A549 (cell line): Measurements from ENCODE around the gene HAX1. TPM values are rescaled to one million over a fixed set of nuclear protein-coding genes. Genes with fewer than 3 reads are reported as not detected.

Source experiments
- ATAC-seq, 2 experiments: fragments of 200-7000 bp in 1 of 2; fragments of >200 bp in 1 of 2; cut with Nextera tagmentation in 1 of 2; cut with Tn5 transposase in 1 of 2; 3 replicates each; pipeline versions ENCODE4 v1.8.0 to v1.9.1; 2018 to 2020; ENCODE audit warnings: mild to moderate bottlenecking in 1 of 2, moderate library complexity in 1 of 2
- CTCF ChIA-PET: fragments of 300-600 bp; sonication (Branson Sonifier 250); formaldehyde crosslinking; extraction: SDS; loops from one replicate; lab custom pipeline; 2021; ENCODE audit warnings: antibody characterized with exemption, inconsistent platforms; lab: Yijun Ruan, JAX
- POLR2A ChIA-PET: fragments of 350-600 bp; formaldehyde crosslinking; extraction: SDS; loops from one replicate; lab custom pipeline; 2021; ENCODE audit warnings: antibody characterized with exemption, inconsistent platforms; lab: Yijun Ruan, JAX
- DNase-seq, 2 experiments: peaks; one replicate each; pipeline versions ENCODE4 v3.0.0 to v3.0.0-alpha.2; 2011 to 2016; ENCODE audit warnings: low read depth in 1 of 2, low spot score in 1 of 2
- FAIRE-seq: peaks from 2 replicates; lab custom pipeline; 2011; peaks lifted over from hg19 to GRCh38; lab: Jason Lieb, UNC
- H3K27ac ChIP-seq, 2 experiments: fragments of >200 bp; sonication (Bioruptor Twin); formaldehyde crosslinking; 3 replicates each; pipeline ENCODE4 v1.5.1; 2016 to 2017
- H3K4me1 ChIP-seq: fragments of >200 bp; sonication (Bioruptor Twin); formaldehyde crosslinking; 3 replicates; pipeline ENCODE4 v1.6.1; 2016
- H3K4me2 ChIP-seq: fragments of >200 bp; sonication (Bioruptor Twin); formaldehyde crosslinking; 3 replicates; pipeline ENCODE4 v1.6.1; 2016
- H3K4me3 ChIP-seq: fragments of >200 bp; sonication (Bioruptor Twin); formaldehyde crosslinking; 3 replicates; pipeline ENCODE4 v1.5.1; 2016
- H3K9me3 ChIP-seq: fragments of >200 bp; sonication (Bioruptor Twin); formaldehyde crosslinking; 3 replicates; pipeline ENCODE4 v1.6.1; 2016
- BHLHE40 ChIP-seq: IDR thresholded peaks from 2 replicates; pipeline ENCODE4 v1.6.1; 2012; ENCODE audit warnings: low read depth, low read length, inconsistent platforms
- EHMT2 ChIP-seq: fragments of 200-600 bp; sonication (generic); IDR thresholded peaks from 2 replicates; pipeline ENCODE4 v1.6.1; 2016; ENCODE audit warnings: antibody characterized with exemption, low read depth, mild to moderate bottlenecking, moderate library complexity
- EP300 ChIP-seq, 2 experiments: fragments of >200 bp; sonication (Bioruptor Twin); formaldehyde crosslinking; IDR thresholded peaks; 2 replicates in 1 of 2; 3 replicates in 1 of 2; pipeline ENCODE4 v1.6.1; 2016 to 2017
- ESRRA ChIP-seq: fragments of 150-350 bp; IDR thresholded peaks from 2 replicates; pipeline ENCODE4 v1.6.1; 2014; ENCODE audit warnings: mild to moderate bottlenecking, low read length, borderline replicate concordance
- FOSL2 ChIP-seq, 2 experiments: fragments of 450-650 bp in 1 of 2; fragments of >200 bp in 1 of 2; sonication (Bioruptor Twin) in 1 of 2; formaldehyde crosslinking; IDR thresholded peaks; 2 replicates each; pipeline versions ENCODE4 v1.5.0 to v1.6.1; 2016 to 2020; ENCODE audit warnings: mild to moderate bottlenecking in 1 of 2, moderate library complexity in 1 of 2
- HDAC2 ChIP-seq: fragments of 200-600 bp; sonication (generic); IDR thresholded peaks from 2 replicates; pipeline ENCODE4 v1.6.1; 2016
- HEYL ChIP-seq: fragments of 250-450 bp; sonication (Bioruptor Pico); IDR thresholded peaks from 2 replicates; pipeline ENCODE4 v1.8.0; 2021; ENCODE audit warnings: mild to moderate bottlenecking, moderate library complexity
- HOXA7 ChIP-seq: fragments of 250-450 bp; sonication (Bioruptor Pico); IDR thresholded peaks from 2 replicates; pipeline ENCODE4 v1.5.0; 2020; ENCODE audit warnings: mild to moderate bottlenecking, moderate library complexity
- KDM1A ChIP-seq: fragments of 200-600 bp; sonication (generic); IDR thresholded peaks from 2 replicates; pipeline ENCODE4 v1.6.1; 2016; ENCODE audit warnings: low read depth, mild to moderate bottlenecking
- KDM5A ChIP-seq: fragments of 200-600 bp; sonication (generic); IDR thresholded peaks from 2 replicates; pipeline ENCODE4 v1.6.1; 2016; ENCODE audit warnings: antibody characterized with exemption, mild to moderate bottlenecking
- MAFK ChIP-seq: fragments of 450-650 bp; IDR thresholded peaks from 2 replicates; pipeline ENCODE4 v1.6.1; 2014; ENCODE audit not compliant: partially characterized antibody
- MAZ ChIP-seq: fragments of 150-350 bp; IDR thresholded peaks from 2 replicates; pipeline ENCODE4 v1.6.1; 2014; ENCODE audit warnings: antibody characterized with exemption, low read depth, low read length, borderline replicate concordance
- POLR2A ChIP-seq: IDR thresholded peaks from 2 replicates; pipeline ENCODE4 v1.6.1; 2012; ENCODE audit warnings: mild to moderate bottlenecking, low read length
- RFX5 ChIP-seq: fragments of 450-650 bp; IDR thresholded peaks from 2 replicates; pipeline ENCODE4 v1.7.1; 2014; ENCODE audit warnings: antibody characterized with exemption, mild to moderate bottlenecking, moderate library complexity
- TP53 ChIP-seq: fragments of 250-450 bp; sonication (Bioruptor Pico); IDR thresholded peaks from 2 replicates; pipeline ENCODE4 v1.5.0; 2021; ENCODE audit warnings: mild to moderate bottlenecking, moderate library complexity
- ZFP36 ChIP-seq: fragments of 450-650 bp; IDR thresholded peaks from 2 replicates; pipeline ENCODE4 v1.6.1; 2014; ENCODE audit warnings: borderline replicate concordance; ENCODE audit not compliant: partially characterized antibody
- ZSCAN20 ChIP-seq: fragments of 250-450 bp; sonication (Bioruptor Pico); IDR thresholded peaks from 2 replicates; pipeline ENCODE4 v1.8.0; 2022; ENCODE audit warnings: mild to moderate bottlenecking, moderate library complexity
- WGBS: methylation state at CpG from one replicate; pipeline ENCODE4 v1.1.6; 2017; ENCODE audit errors: missing lambda C conversion rate; 5-methylcytosine and 5-hydroxymethylcytosine counted together
- polyA plus RNA-seq, 4 experiments: library from polyadenylated mRNA; depleted of rRNA in 3 of 4; stranded (reverse); fragments of >200 nt; fragmentation: RNase III in 1 of 4; extraction: RNeasy Plus Mini Kit Qiagen cat#74134 plus additional on column Dnase treatment in 1 of 4; gene quantifications; 2 replicates in 3 of 4; 3 replicates in 1 of 4; pipeline ENCODE4 v1.2.3, GENCODE V29; 2011 to 2017
- TF ChIP-seq, protein P1 (sequence below): fragments of 200-600 bp; sonication (generic); IDR thresholded peaks from 2 replicates; pipeline ENCODE4 v1.6.1; 2016; ENCODE audit warnings: antibody characterized with exemption, mild to moderate bottlenecking, moderate library complexity

The HAX1 gene
- polyA plus RNA-seq, 2 of the 4 experiments (the other 2 are of a cell fraction), result 78.4 to 123 TPM

DNA sequence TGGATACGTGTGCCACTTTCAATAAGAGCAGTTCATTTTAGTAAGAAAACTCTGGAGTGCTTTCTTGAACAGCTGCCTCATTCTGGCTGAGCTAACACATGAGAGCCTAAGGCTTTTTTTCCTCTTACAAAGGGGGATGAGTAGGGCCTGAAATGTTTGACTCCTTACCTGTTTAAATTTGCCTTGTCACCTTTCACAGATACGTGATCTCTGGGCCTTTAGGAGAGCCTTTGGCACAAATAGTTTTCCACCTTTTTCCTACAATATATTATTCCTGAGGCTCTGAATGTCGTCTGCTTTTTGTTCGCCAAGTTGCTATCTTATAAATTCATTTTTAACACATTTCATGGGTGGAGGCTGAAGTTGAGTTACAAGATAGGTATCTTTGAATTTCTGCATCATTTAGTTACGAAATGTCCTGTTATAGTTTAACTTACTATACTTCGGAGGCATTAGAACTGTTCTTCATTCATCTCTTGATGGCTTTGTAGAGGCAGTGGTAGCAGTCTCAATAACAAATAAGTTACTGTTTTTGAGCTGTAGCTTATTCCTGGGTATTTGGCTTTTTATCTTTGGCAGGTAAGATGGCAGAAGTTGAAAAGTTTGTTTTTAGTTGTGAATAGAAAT, 34.4 kb upstream of the HAX1 start:
- Histone ChIP-seq H3K27ac (no peak overlapping the region), H3K4me2 (no peak overlapping the region), H3K9me3 (no peaks in the 10 kb centered on the region), H3K4me1 (no peaks in the 10 kb centered on the region), H3K4me3 (no peak overlapping the region)
- FAIRE-seq, result no peak
- WGBS, result 90% methylated on average over 6 of the region's 6 CpGs
- no peak for DNase-seq
- ChIA-PET POLR2A (no interaction called here), CTCF (interaction anchor here (0.8 to 1.7 kb wide), 2 partner anchors 10 to 35 kb away, joined by 3 read pairs; no protein-coding TSS in a partner anchor)
- TF ChIP-seq RFX5, result no peak
- TF ChIP-seq HEYL, result no peak
- TF ChIP-seq EHMT2, result no peak
- TF ChIP-seq ESRRA, result no peak
- no peak for TF ChIP-seq TP53 (CRISPR knock-in tag)
- no peak for TF ChIP-seq HOXA7 (CRISPR knock-in tag)
- TF ChIP-seq HDAC2, result no peak
- TF ChIP-seq POLR2A, result no peak
- no peak for ATAC-seq

DNA sequence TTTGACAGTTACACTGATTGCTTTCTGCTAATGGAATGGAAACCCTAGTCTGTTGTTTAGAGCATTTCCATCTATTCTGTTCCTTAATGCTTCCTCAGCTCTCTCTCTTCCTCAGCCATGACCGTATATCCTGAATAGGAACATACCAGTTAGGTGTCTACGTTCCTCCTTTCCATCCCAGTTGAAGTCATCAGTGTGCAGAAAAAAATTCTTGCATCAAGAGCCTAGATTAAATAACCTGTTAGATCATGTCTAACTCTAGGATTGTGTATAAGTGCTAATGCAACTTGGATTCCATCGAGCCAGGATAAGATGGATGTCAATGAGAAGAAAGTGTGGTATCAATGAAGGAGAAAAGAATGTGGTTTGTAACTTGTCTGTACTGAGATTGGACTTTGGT, 32.9 kb upstream of the HAX1 start:
- H3K27ac ChIP-seq, result no peak overlapping the region
- no peaks in the 10 kb centered on the region for H3K9me3 ChIP-seq
- ChIA-PET POLR2A (no interaction called here), CTCF (interaction anchor here (0.5 to 1.7 kb wide), 4 partner anchors 9 to 85 kb away, joined by 3 read pairs; no protein-coding TSS in a partner anchor)
- no peak overlapping the region for H3K4me2 ChIP-seq
- H3K4me1 ChIP-seq, result no peaks in the 10 kb centered on the region
- no peak for ATAC-seq
- 96% methylated on average over 3 of the region's 3 CpGs for WGBS
- no peak for DNase-seq
- FAIRE-seq, result no peak
- H3K4me3 ChIP-seq, result no peak overlapping the region
- TF ChIP-seq EHMT2 (no peak), HOXA7 (CRISPR knock-in tag) (no peak), EP300 (IDR thresholded peaks at IDR 0.05) (no peak), BHLHE40 (no peak), ZSCAN20 (CRISPR knock-in tag) (no peak), ESRRA (no peak), ZFP36 (no peak), FOSL2 (IDR thresholded peaks at IDR 0.05) (no peak), FOSL2 (CRISPR knock-in tag; IDR thresholded peaks at IDR 0.05) (no peak)

DNA sequence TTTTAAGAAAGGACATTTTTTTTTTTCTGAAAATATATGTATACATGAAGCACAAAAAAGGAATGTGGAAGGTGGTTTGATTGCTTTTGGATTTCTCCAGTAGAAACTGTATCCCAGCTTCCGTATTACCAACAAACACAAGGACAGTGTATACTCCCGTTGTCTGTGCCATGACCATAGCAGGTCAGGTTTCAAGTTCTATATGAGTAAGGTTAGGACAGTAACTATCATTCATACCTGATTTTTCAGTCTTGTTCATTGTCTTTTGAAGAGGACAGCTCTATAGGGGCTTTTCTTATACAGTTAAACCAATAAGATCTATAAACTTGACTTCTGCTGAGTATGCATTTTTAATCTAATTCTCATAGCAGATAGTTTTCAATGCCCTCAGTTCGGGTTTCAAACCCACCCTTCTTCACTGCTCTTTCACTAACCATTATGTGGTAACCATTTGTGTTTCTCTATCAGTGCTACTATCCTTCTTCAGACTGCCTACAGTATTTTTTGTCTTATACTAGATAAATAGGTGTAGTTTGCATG, 32.1 kb upstream of the HAX1 start:
- DNase-seq, result no peak
- H3K4me2 ChIP-seq, result no peak overlapping the region
- no peak for FAIRE-seq
- no peak for ATAC-seq
- no peak for TF ChIP-seq KDM1A
- peak; percentile 96 for TF ChIP-seq MAFK
- no peaks in the 10 kb centered on the region for H3K9me3 ChIP-seq
- WGBS, result 91% methylated on average over 3 of the region's 3 CpGs
- H3K4me3 ChIP-seq, result no peak overlapping the region
- POLR2A ChIA-PET, result no interaction called here
- CTCF ChIA-PET, result interaction anchor here (0.9 kb wide), 1 partner anchor 9 kb away, joined by 3 read pairs; no protein-coding TSS in a partner anchor
- no peak overlapping the region for H3K27ac ChIP-seq
- H3K4me1 ChIP-seq, result no peaks in the 10 kb centered on the region

DNA sequence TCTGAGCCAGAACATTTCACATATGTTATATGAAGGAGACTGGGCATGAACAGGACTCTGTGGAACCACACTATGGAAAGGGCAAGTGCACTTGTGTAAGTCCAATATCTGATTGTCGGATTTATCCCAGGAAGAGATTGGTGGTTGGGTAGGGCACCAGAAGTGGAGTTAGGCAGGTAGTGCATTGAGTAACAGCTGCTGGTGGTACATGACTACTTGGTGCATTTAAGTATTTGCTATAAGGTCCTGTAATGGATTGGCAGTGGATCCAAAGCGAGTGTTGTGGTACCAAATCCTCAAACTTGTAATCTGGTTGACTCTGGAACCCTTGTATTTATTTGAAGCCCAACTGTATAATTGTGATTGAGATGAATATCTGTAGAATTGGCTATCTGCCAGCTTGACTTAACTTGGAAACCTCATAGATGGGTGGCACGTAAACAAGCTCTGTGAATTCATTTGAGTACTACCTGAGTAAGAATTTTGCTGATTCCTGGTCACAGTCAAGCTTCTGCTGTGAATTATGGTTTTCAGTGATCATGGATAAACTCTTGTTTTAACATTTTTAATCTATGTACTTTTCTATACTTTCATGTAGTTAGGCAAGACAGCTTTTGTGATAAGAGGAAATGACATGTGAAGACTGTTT, 30.6 kb upstream of the HAX1 start:
- WGBS, result 97% methylated on average over 3 of the region's 3 CpGs
- Histone ChIP-seq H3K4me1 (no peaks in the 10 kb centered on the region), H3K4me2 (no peak overlapping the region)
- POLR2A ChIA-PET, result no interaction called here
- FAIRE-seq, result no peak
- TF ChIP-seq MAFK (no peak), KDM5A (no peak), MAZ (no peak), POLR2A (no peak)
- TF ChIP-seq, protein P1, sequence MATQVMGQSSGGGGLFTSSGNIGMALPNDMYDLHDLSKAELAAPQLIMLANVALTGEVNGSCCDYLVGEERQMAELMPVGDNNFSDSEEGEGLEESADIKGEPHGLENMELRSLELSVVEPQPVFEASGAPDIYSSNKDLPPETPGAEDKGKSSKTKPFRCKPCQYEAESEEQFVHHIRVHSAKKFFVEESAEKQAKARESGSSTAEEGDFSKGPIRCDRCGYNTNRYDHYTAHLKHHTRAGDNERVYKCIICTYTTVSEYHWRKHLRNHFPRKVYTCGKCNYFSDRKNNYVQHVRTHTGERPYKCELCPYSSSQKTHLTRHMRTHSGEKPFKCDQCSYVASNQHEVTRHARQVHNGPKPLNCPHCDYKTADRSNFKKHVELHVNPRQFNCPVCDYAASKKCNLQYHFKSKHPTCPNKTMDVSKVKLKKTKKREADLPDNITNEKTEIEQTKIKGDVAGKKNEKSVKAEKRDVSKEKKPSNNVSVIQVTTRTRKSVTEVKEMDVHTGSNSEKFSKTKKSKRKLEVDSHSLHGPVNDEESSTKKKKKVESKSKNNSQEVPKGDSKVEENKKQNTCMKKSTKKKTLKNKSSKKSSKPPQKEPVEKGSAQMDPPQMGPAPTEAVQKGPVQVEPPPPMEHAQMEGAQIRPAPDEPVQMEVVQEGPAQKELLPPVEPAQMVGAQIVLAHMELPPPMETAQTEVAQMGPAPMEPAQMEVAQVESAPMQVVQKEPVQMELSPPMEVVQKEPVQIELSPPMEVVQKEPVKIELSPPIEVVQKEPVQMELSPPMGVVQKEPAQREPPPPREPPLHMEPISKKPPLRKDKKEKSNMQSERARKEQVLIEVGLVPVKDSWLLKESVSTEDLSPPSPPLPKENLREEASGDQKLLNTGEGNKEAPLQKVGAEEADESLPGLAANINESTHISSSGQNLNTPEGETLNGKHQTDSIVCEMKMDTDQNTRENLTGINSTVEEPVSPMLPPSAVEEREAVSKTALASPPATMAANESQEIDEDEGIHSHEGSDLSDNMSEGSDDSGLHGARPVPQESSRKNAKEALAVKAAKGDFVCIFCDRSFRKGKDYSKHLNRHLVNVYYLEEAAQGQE, result no peak
- TF ChIP-seq, all 56 proteins: peak for 0
- Histone ChIP-seq H3K4me3 (no peak overlapping the region), H3K9me3 (no peaks in the 10 kb centered on the region), H3K27ac (no peak overlapping the region)
- ATAC-seq, result no peak
- CTCF ChIA-PET, result interaction anchor here (1.0 to 1.2 kb wide), 2 partner anchors 42 to 305 kb away, joined by 3 read pairs; no protein-coding TSS in a partner anchor
- DNase-seq, result no peak
